Ishikawa (cell line): ENCODE results near the gene SUCLG1.

Experiments
- CREB1 ChIP-seq: IDR thresholded peaks from 2 replicates; pipeline ENCODE4 v1.6.1; 2012; ENCODE audit warnings: low read depth
- EP300 ChIP-seq: IDR thresholded peaks from 2 replicates; pipeline ENCODE4 v1.6.1; 2012; ENCODE audit warnings: borderline replicate concordance
- TEAD4 ChIP-seq: IDR thresholded peaks from 2 replicates; pipeline ENCODE4 v1.6.1; 2012
- YY1 ChIP-seq: IDR thresholded peaks from 2 replicates; pipeline ENCODE4 v1.6.1; 2012; ENCODE audit warnings: low read depth
- TF ChIP-seq, protein P1 (sequence below): IDR thresholded peaks from 2 replicates; pipeline ENCODE4 v1.6.1; 2012

DNA sequence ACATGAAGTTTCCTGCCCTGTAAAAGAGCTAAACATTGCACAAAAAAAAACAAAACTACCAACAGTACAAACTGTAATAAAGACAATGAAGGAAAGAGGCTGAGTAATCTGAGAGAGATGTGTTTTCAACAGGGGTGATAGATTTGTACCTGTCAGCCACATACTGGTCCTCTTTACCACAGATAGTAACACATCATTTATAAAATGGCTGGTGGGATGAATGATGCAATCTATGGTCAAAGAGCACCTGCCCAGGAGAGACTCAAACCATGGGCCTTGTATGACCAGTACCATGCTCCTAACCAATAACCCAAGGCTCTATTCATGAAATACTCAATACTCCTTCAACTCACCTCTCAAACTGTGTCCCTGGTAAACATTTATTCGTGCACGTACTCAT lies 4.5 kb downstream of the SUCLG1 start:
- TF ChIP-seq EP300: no peak
- no peak for TF ChIP-seq YY1
- no peak for TF ChIP-seq CREB1
- TF ChIP-seq, protein P1, sequence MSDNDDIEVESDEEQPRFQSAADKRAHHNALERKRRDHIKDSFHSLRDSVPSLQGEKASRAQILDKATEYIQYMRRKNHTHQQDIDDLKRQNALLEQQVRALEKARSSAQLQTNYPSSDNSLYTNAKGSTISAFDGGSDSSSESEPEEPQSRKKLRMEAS: no peak
- no peak for TF ChIP-seq TEAD4
